Measurements from ENCODE around the gene MRPL17. TPM values are rescaled to one million over a fixed set of nuclear protein-coding genes. Genes with fewer than 3 reads are reported as not detected.

MRPL17 gene
- total RNA-seq, 1 experiment from 2014 or later = 88.4 TPM

GRCh38 chr11:6634534-6634933 is 48.6 kb downstream of the MRPL17 start:
- TF ChIP-seq CTCF (IDR thresholded peaks at IDR 0.05; ENCODE audit: unreplicated experiment) = no peak
- ChIA-PET CTCF (interaction anchor here (0.5 to 1.1 kb wide), 3 partner anchors 33 to 1375 kb away, joined by 3 read pairs; no protein-coding TSS in a partner anchor), POLR2A (no interaction called here)
- Mint-ChIP-seq H3K27ac (ENCODE audit: low read depth, unreplicated experiment) (no peak overlapping the region), H3K4me3 (ENCODE audit: unreplicated experiment) (no peak overlapping the region), H3K9me3 (ENCODE audit: unreplicated experiment) (no peaks in the 10 kb centered on the region), H3K4me1 (ENCODE audit: insufficient read depth, unreplicated experiment) (no peaks in the 10 kb centered on the region), H3K36me3 (ENCODE audit: insufficient read depth, unreplicated experiment) (no peaks in the 10 kb centered on the region), H3K27me3 (ENCODE audit: insufficient read depth, unreplicated experiment) (no peaks in the 10 kb centered on the region)
- intact Hi-C loops (cut with micrococcal nuclease) = no loop called here
- DNase-seq (ENCODE audit: unreplicated experiment) = no peak
- no TSS peak for BruUV-seq (replicated peaks)

- Mint-ChIP-seq H3K9me3 (ENCODE audit: unreplicated experiment) (no peaks in the 10 kb centered on the region), H3K36me3 (ENCODE audit: insufficient read depth, unreplicated experiment) (no peaks in the 10 kb centered on the region), H3K4me3 (ENCODE audit: unreplicated experiment) (no peak overlapping the region), H3K4me1 (ENCODE audit: insufficient read depth, unreplicated experiment) (no peaks in the 10 kb centered on the region), H3K27ac (ENCODE audit: low read depth, unreplicated experiment) (no peak overlapping the region), H3K27me3 (ENCODE audit: insufficient read depth, unreplicated experiment) (no peaks in the 10 kb centered on the region)
- POLR2A ChIA-PET = no interaction called here
- DNase-seq (ENCODE audit: unreplicated experiment) = no peak
- no TSS peak for BruUV-seq (replicated peaks)
- CTCF ChIA-PET = interaction anchor here (0.6 kb wide), 1 partner anchor 1374 kb away, joined by 3 read pairs; no protein-coding TSS in a partner anchor
- TF ChIP-seq CTCF (IDR thresholded peaks at IDR 0.05; ENCODE audit: unreplicated experiment) = no peak
- intact Hi-C loops (cut with micrococcal nuclease) = no loop called here
Observed at GRCh38 chr11:6633422-6634408, 49.4 kb downstream of the MRPL17 start.

- Mint-ChIP-seq H3K4me3 (ENCODE audit: unreplicated experiment) (no peak overlapping the region), H3K9me3 (ENCODE audit: unreplicated experiment) (no peaks in the 10 kb centered on the region), H3K27me3 (ENCODE audit: insufficient read depth, unreplicated experiment) (no peaks in the 10 kb centered on the region), H3K27ac (ENCODE audit: low read depth, unreplicated experiment) (no peak overlapping the region), H3K4me1 (ENCODE audit: insufficient read depth, unreplicated experiment) (no peaks in the 10 kb centered on the region), H3K36me3 (ENCODE audit: insufficient read depth, unreplicated experiment) (no peaks in the 10 kb centered on the region)
- DNase-seq (ENCODE audit: unreplicated experiment) = no peak
- TF ChIP-seq CTCF (IDR thresholded peaks at IDR 0.05; ENCODE audit: unreplicated experiment) = no peak
- ChIA-PET CTCF (interaction anchor here (1.0 to 1.1 kb wide), 2 partner anchors 105 to 123 kb away, joined by 4 to 5 read pairs; no protein-coding TSS in a partner anchor), POLR2A (interaction anchor here (0.6 to 1.3 kb wide), 4 partner anchors 20 to 1995 kb away, joined by 3 to 4 read pairs (median 3); partner anchors contain the start of genes MRPL17 and TAF10)
- no TSS peak for BruUV-seq (replicated peaks)
- intact Hi-C loops (cut with micrococcal nuclease) = no loop called here
Observed at GRCh38 chr11:6632116-6633073, 50.7 kb downstream of the MRPL17 start.

Measured in MCF 10A (cell line).